Measurements from ENCODE around the gene RAC3.
A peak's percentile ranks its signal among the peaks of the same experiment; 100 is the strongest.

The RAC3 gene

GRCh38 chr17:82022981-82023446 is 8.5 kb upstream of the RAC3 start, which contains the start of gene LRRC45:
TSS of gene LRRC45 (plus strand) at chr17:82023305. CDS start at chr17:82023644, 339 bp downstream.
- H4K8ac ChIP-seq (ENCODE audit: low read depth, low read length), result no peak within 1 kb of the TSS

GRCh38 chr17:82023447-82024241 is 7.8 kb upstream of the RAC3 start:
- Histone ChIP-seq H3K14ac (ENCODE audit: low read length) (peak overlapping the region; percentile 94), H2BK120ac (ENCODE audit: low read depth, low read length) (peak overlapping the region; percentile 8), H3K9ac (ENCODE audit: low read depth, low read length, poor library complexity) (peak overlapping the region; percentile 98), H3K36me3 (replicated peaks in 1 of 2; ENCODE audit: control insufficient read depth in 2 of 2, insufficient read depth in 2 of 2, low read length in 2 of 2) (peaks cover 21% of the 10 kb centered on the region in 2 donors), H3K9me3 (replicated peaks in 1 of 2; ENCODE audit: control insufficient read depth in 2 of 2, insufficient read depth in 1 of 2, low read depth in 1 of 2, low read length in 2 of 2) (peaks cover 0 to 2% of the 10 kb centered on the region in 2 donors), H2BK12ac (ENCODE audit: low read length) (peak overlapping the region; percentile 75), H2AFZ (ENCODE audit: low read length) (peak overlapping the region; percentile 97), H3K23ac (ENCODE audit: low read depth, low read length, poor library complexity) (peak overlapping the region; percentile 73), H3K4me2 (ENCODE audit: insufficient read depth, low read length, poor library complexity, severe bottlenecking) (peak overlapping the region; percentile 99), H2BK5ac (ENCODE audit: low read length) (peak overlapping the region; percentile 90), H2BK15ac (ENCODE audit: low read length) (peak overlapping the region; percentile 96), H3K4me1 (ENCODE audit: control insufficient read depth in 2 of 2, insufficient read depth in 1 of 2, low read depth in 1 of 2, low read length in 2 of 2) (peaks cover 9 to 16% of the 10 kb centered on the region in 2 donors), H3K4ac (ENCODE audit: low read length) (peak overlapping the region; percentile 66), H3K27ac (replicated peaks; ENCODE audit: low read length) (no peak overlapping the region), H3K18ac (ENCODE audit: low read length) (peak overlapping the region; percentile 96), H3K27me3 (ENCODE audit: control insufficient read depth in 3 of 3, insufficient read depth in 3 of 3, low read depth in 1 of 3, low read length in 3 of 3) (no peaks in the 10 kb centered on the region), H4K8ac (ENCODE audit: low read depth, low read length) (no peak overlapping the region), H4K91ac (ENCODE audit: low read depth, low read length, poor library complexity) (no peak overlapping the region), H3K79me1 (ENCODE audit: low read depth, low read length) (peaks cover 30% of the 10 kb centered on the region), H2AK5ac (ENCODE audit: low read depth, low read length) (peak overlapping the region; percentile 98), H3K4me3 (ENCODE audit: low read length in 2 of 2) (peak overlapping the region; percentile 88 to 93)
- no CpG with 5 or more reads among the region's 55 CpGs for WGBS, 2 donors (ENCODE audit: extremely low coverage in 2 of 2, insufficient read length in 2 of 2, insufficient replicate concordance in 1 of 2)
- DNase-seq (ENCODE audit: low spot score), result no peak

More at GRCh38 chr17:82022981-82023446, 8.5 kb upstream of the RAC3 start, which contains the start of gene LRRC45:
- peak; percentile 99 for DNase-seq (ENCODE audit: low spot score)
- Histone ChIP-seq H3K79me1 (ENCODE audit: low read depth, low read length) (peaks cover 30% of the 10 kb centered on the region), H2BK120ac (ENCODE audit: low read depth, low read length) (peak within 1 kb of the TSS; percentile 8), H3K18ac (ENCODE audit: low read length) (peak within 1 kb of the TSS; percentile 96), H3K14ac (ENCODE audit: low read length) (peak within 1 kb of the TSS; percentile 94), H2BK12ac (ENCODE audit: low read length) (peak within 1 kb of the TSS; percentile 90), H3K4ac (ENCODE audit: low read length) (peak within 1 kb of the TSS; percentile 66), H3K23ac (ENCODE audit: low read depth, low read length, poor library complexity) (peak within 1 kb of the TSS; percentile 91), H3K9ac (ENCODE audit: low read depth, low read length, poor library complexity) (peak within 1 kb of the TSS; percentile 98), H3K4me2 (ENCODE audit: insufficient read depth, low read length, poor library complexity, severe bottlenecking) (peak within 1 kb of the TSS; percentile 99), H2AK5ac (ENCODE audit: low read depth, low read length) (peak within 1 kb of the TSS; percentile 98), H3K4me3 (ENCODE audit: low read length in 2 of 2) (peak within 1 kb of the TSS; percentile 93 to 98), H3K27ac (replicated peaks; ENCODE audit: low read length) (no peak within 1 kb of the TSS), H2BK15ac (ENCODE audit: low read length) (peak within 1 kb of the TSS; percentile 96), H4K91ac (ENCODE audit: low read depth, low read length, poor library complexity) (no peak within 1 kb of the TSS), H3K4me1 (ENCODE audit: control insufficient read depth in 2 of 2, insufficient read depth in 1 of 2, low read depth in 1 of 2, low read length in 2 of 2) (peaks cover 9 to 16% of the 10 kb centered on the region in 2 donors), H3K9me3 (replicated peaks in 1 of 2; ENCODE audit: control insufficient read depth in 2 of 2, insufficient read depth in 1 of 2, low read depth in 1 of 2, low read length in 2 of 2) (peaks cover 0 to 2% of the 10 kb centered on the region in 2 donors), H3K36me3 (replicated peaks in 1 of 2; ENCODE audit: control insufficient read depth in 2 of 2, insufficient read depth in 2 of 2, low read length in 2 of 2) (peaks cover 20 to 26% of the 10 kb centered on the region in 2 donors), H2BK5ac (ENCODE audit: low read length) (peak within 1 kb of the TSS; percentile 90), H3K27me3 (ENCODE audit: control insufficient read depth in 3 of 3, insufficient read depth in 3 of 3, low read depth in 1 of 3, low read length in 3 of 3) (no peaks in the 10 kb centered on the region), H2AFZ (ENCODE audit: low read length) (peak within 1 kb of the TSS; percentile 97)
- no CpG with 5 or more reads among the region's 42 CpGs for WGBS, 2 donors (ENCODE audit: extremely low coverage in 2 of 2, insufficient read length in 2 of 2, insufficient replicate concordance in 1 of 2)

GRCh38 chr17:82024859-82025258 is 6.6 kb upstream of the RAC3 start:
- H3K36me3 ChIP-seq (replicated peaks in 1 of 2; ENCODE audit: control insufficient read depth in 2 of 2, insufficient read depth in 2 of 2, low read length in 2 of 2), result peaks cover 17 to 28% of the 10 kb centered on the region in 2 donors
- H3K4me2 ChIP-seq (ENCODE audit: insufficient read depth, low read length, poor library complexity, severe bottlenecking), result no peak overlapping the region
- H2BK5ac ChIP-seq (ENCODE audit: low read length), result peak overlapping the region; percentile 90
- no peak overlapping the region for H2AK5ac ChIP-seq (ENCODE audit: low read depth, low read length)
- H2BK120ac ChIP-seq (ENCODE audit: low read depth, low read length), result no peak overlapping the region
- peaks cover 0 to 2% of the 10 kb centered on the region in 2 donors for H3K9me3 ChIP-seq (replicated peaks in 1 of 2; ENCODE audit: control insufficient read depth in 2 of 2, insufficient read depth in 1 of 2, low read depth in 1 of 2, low read length in 2 of 2)
- peaks cover 24% of the 10 kb centered on the region for H3K79me1 ChIP-seq (ENCODE audit: low read depth, low read length)
- no peak overlapping the region for H3K18ac ChIP-seq (ENCODE audit: low read length)
- H3K14ac ChIP-seq (ENCODE audit: low read length), result no peak overlapping the region
- no peak overlapping the region for H3K4ac ChIP-seq (ENCODE audit: low read length)
- H2AFZ ChIP-seq (ENCODE audit: low read length), result no peak overlapping the region
- no CpG with 5 or more reads among the region's 17 CpGs for WGBS, 2 donors (ENCODE audit: extremely low coverage in 2 of 2, insufficient read length in 2 of 2, insufficient replicate concordance in 1 of 2)
- no peaks in the 10 kb centered on the region for H3K27me3 ChIP-seq (ENCODE audit: control insufficient read depth in 3 of 3, insufficient read depth in 3 of 3, low read depth in 1 of 3, low read length in 3 of 3)
- H2BK15ac ChIP-seq (ENCODE audit: low read length), result no peak overlapping the region
- H3K4me1 ChIP-seq (ENCODE audit: control insufficient read depth in 2 of 2, insufficient read depth in 1 of 2, low read depth in 1 of 2, low read length in 2 of 2), result peaks cover 9 to 16% of the 10 kb centered on the region in 2 donors
- H3K27ac ChIP-seq (replicated peaks; ENCODE audit: low read length), result no peak overlapping the region
- peak overlapping the region; percentile 65 for H3K23ac ChIP-seq (ENCODE audit: low read depth, low read length, poor library complexity)
- no peak overlapping the region for H2BK12ac ChIP-seq (ENCODE audit: low read length)
- no peak overlapping the region for H4K91ac ChIP-seq (ENCODE audit: low read depth, low read length, poor library complexity)
- no peak overlapping the region for H3K4me3 ChIP-seq (ENCODE audit: low read length in 2 of 2)
- H4K8ac ChIP-seq (ENCODE audit: low read depth, low read length), result no peak overlapping the region
- DNase-seq (ENCODE audit: low spot score), result no peak
- H3K9ac ChIP-seq (ENCODE audit: low read depth, low read length, poor library complexity), result peak overlapping the region; percentile 81
